ENCODE results near the gene NR4A3. TPM values are rescaled to one million over a fixed set of nuclear protein-coding genes. Genes with fewer than 3 reads are reported as not detected.

NR4A3 gene
- total and polyA plus RNA-seq, 10 of the 15 experiments (the other 5 are each of a cell fraction or from before 2014, with no cell fraction given), result 0.04 to 2.1 (median 0.64) TPM; not detected in 1

- TF ChIP-seq ZNF687 (IDR thresholded peaks at IDR 0.05), result no peak
These were observed 73.8 kb downstream of the NR4A3 start (continued) for GRCh38 chr9:99895510-99895909.

GRCh38 chr9:99896119-99896518 is 74.4 kb downstream of the NR4A3 start:
- DNase-seq (ENCODE audit: low read depth, low spot score), result no peak
- intact Hi-C loops (cut with micrococcal nuclease; ENCODE audit: unreplicated experiment), result no loop called here

More at GRCh38 chr9:99896119-99896518, 74.4 kb downstream of the NR4A3 start:
- CTCF ChIA-PET, result interaction anchor here (1.2 kb wide), 1 partner anchor 72 kb away, joined by 3 read pairs; no protein-coding TSS in a partner anchor
- H3K4me3 ChIP-seq, result no peak overlapping the region
- FAIRE-seq (no peak), ATAC-seq (no peak)
- H3K4me2 ChIP-seq (ENCODE audit: control insufficient read depth, insufficient read depth), result no peak overlapping the region
- no TSS peak for BruUV-seq (replicated peaks)
- no peaks in the 10 kb centered on the region for H3K27me3 ChIP-seq (replicated peaks in 1 of 2; ENCODE audit: control insufficient read depth in 2 of 2, insufficient read depth in 2 of 2, low read length in 1 of 2)
- H3K9ac ChIP-seq (ENCODE audit: control insufficient read depth, insufficient read depth, low read length), result no peak overlapping the region
- SMC1A ChIA-PET (ENCODE audit: uncharacterized antibody, unreplicated experiment), result no interaction called here
- no peaks in the 10 kb centered on the region for H3K9me3 ChIP-seq (replicated peaks; ENCODE audit: control insufficient read depth, insufficient read depth, low read length)
- no peaks in the 10 kb centered on the region for H3K36me3 ChIP-seq (ENCODE audit: control insufficient read depth in 2 of 2, insufficient read depth in 2 of 2, low read length in 1 of 2)
- H3K27ac ChIP-seq (ENCODE audit: control insufficient read depth, insufficient read depth), result no peak overlapping the region
- in situ Hi-C loops (cut with MboI), result no loop called here
- RAD21 ChIA-PET (ENCODE audit: unreplicated experiment), result interaction anchor here (1.4 kb wide), 1 partner anchor 10 kb away, joined by 3 read pairs; no protein-coding TSS in a partner anchor
- H2AFZ ChIP-seq (ENCODE audit: control insufficient read depth, low read depth, low read length), result no peak overlapping the region
- no peak for TF ChIP-seq ZZZ3 (IDR thresholded peaks at IDR 0.05; ENCODE audit: control insufficient read depth, insufficient read length, low read depth)
- TF ChIP-seq TAF1 (IDR thresholded peaks at IDR 0.05; ENCODE audit: borderline replicate concordance, low read depth, low read length), result no peak
- TF ChIP-seq HDGF (IDR thresholded peaks at IDR 0.05), result no peak
- TF ChIP-seq MYC (IDR thresholded peaks at IDR 0.05; ENCODE audit: insufficient read depth, insufficient read length, insufficient replicate concordance, low read length, severe bottlenecking), result no peak
- no peak for TF ChIP-seq MXI1 (IDR thresholded peaks at IDR 0.05; ENCODE audit: low read depth, low read length)
- no peak for TF ChIP-seq MEF2B (IDR thresholded peaks at IDR 0.05; ENCODE audit: partially characterized antibody, poor library complexity, severe bottlenecking)
- no peak for TF ChIP-seq POLR2AphosphoS5 (IDR thresholded peaks at IDR 0.05; ENCODE audit: low read length)
- no peak for TF ChIP-seq PRDM15 (CRISPR knock-in tag; IDR thresholded peaks at IDR 0.05)
- no peak for TF ChIP-seq ZNF384 (IDR thresholded peaks at IDR 0.05; ENCODE audit: borderline replicate concordance, low read depth, low read length)
- no peak for TF ChIP-seq YY1 (IDR thresholded peaks at IDR 0.05; ENCODE audit: low read depth, low read length)
- TF ChIP-seq ZSCAN29 (IDR thresholded peaks at IDR 0.05), result no peak
- H3K79me2 ChIP-seq (ENCODE audit: control insufficient read depth, insufficient read depth, low read length), result no peaks in the 10 kb centered on the region
- no peaks in the 10 kb centered on the region for H4K20me1 ChIP-seq (ENCODE audit: control insufficient read depth, insufficient read depth)
- WGBS (ENCODE audit: insufficient coverage, insufficient replicate concordance, low lambda C conversion rate, missing lambda C conversion rate), result 44% methylated on average over 2 of the region's 2 CpGs
- POLR2A ChIA-PET, result no interaction called here
- H3K4me1 ChIP-seq (ENCODE audit: control insufficient read depth, insufficient read depth, low read length), result no peaks in the 10 kb centered on the region

Measured in GM12878 (cell line).